ENCODE data around the gene DLG1. TPM values are rescaled to one million over a fixed set of nuclear protein-coding genes. Genes with fewer than 3 reads are reported as not detected.

Gene DLG1
- polyA plus RNA-seq, 4 donors: 77.6 to 89.6 (median 84.2) TPM

GRCh38 chr3:197186887-197187588 is 111.4 kb downstream of the DLG1 start:
- peak in 3 of 4 donors; percentile 14 to 45 (median 17) for DNase-seq (ENCODE audit: low read depth in 4 of 4, low spot score in 2 of 4)

GRCh38 chr3:197183582-197183981 is 114.8 kb downstream of the DLG1 start:
- DNase-seq (ENCODE audit: low read depth in 4 of 4, low spot score in 2 of 4): no peak

GRCh38 chr3:197181741-197182140 is 116.7 kb downstream of the DLG1 start:
- no peak for DNase-seq (ENCODE audit: low read depth in 4 of 4, low spot score in 2 of 4)

GRCh38 chr3:197178998-197179397 is 119.4 kb downstream of the DLG1 start:
- DNase-seq (ENCODE audit: low read depth in 4 of 4, low spot score in 2 of 4): no peak

- DNase-seq (ENCODE audit: low read depth in 4 of 4, low spot score in 2 of 4): no peak
Observed at GRCh38 chr3:197175503-197175902, 122.9 kb downstream of the DLG1 start.

- DNase-seq (ENCODE audit: low read depth in 4 of 4, low spot score in 2 of 4): no peak
Observed at GRCh38 chr3:197174927-197175326, 123.5 kb downstream of the DLG1 start.

- DNase-seq (ENCODE audit: low read depth in 4 of 4, low spot score in 2 of 4): no peak
Observed at GRCh38 chr3:197173620-197174019, 124.8 kb downstream of the DLG1 start.

- no peak for DNase-seq (ENCODE audit: low read depth in 4 of 4, low spot score in 2 of 4)
Observed at GRCh38 chr3:197171481-197172067, 126.8 kb downstream of the DLG1 start.

GRCh38 chr3:197169028-197169427 is 129.4 kb downstream of the DLG1 start:
- DNase-seq (ENCODE audit: low read depth in 4 of 4, low spot score in 2 of 4): no peak

- no peak for DNase-seq (ENCODE audit: low read depth in 4 of 4, low spot score in 2 of 4)
Observed at GRCh38 chr3:197168606-197169005, 129.8 kb downstream of the DLG1 start.

GRCh38 chr3:197168063-197168462 is 130.3 kb downstream of the DLG1 start:
- no peak for DNase-seq (ENCODE audit: low read depth in 4 of 4, low spot score in 2 of 4)

GRCh38 chr3:197167549-197167948 is 130.9 kb downstream of the DLG1 start:
- no peak for DNase-seq (ENCODE audit: low read depth in 4 of 4, low spot score in 2 of 4)

- DNase-seq (ENCODE audit: low read depth in 4 of 4, low spot score in 2 of 4): no peak
Observed at GRCh38 chr3:197165890-197166289, 132.5 kb downstream of the DLG1 start.

GRCh38 chr3:197155046-197155445 is 143.4 kb downstream of the DLG1 start:
- DNase-seq (ENCODE audit: low read depth in 4 of 4, low spot score in 2 of 4): no peak

- peak in 1 of 4 donors; percentile 14 for DNase-seq (ENCODE audit: low read depth in 4 of 4, low spot score in 2 of 4)
Observed at GRCh38 chr3:197151580-197151979, 146.8 kb downstream of the DLG1 start.

- no peak for DNase-seq (ENCODE audit: low read depth in 4 of 4, low spot score in 2 of 4)
Observed at GRCh38 chr3:197149528-197149927, 148.9 kb downstream of the DLG1 start.

- DNase-seq (ENCODE audit: low read depth in 4 of 4, low spot score in 2 of 4): no peak
Observed at GRCh38 chr3:197144188-197144587, 154.2 kb downstream of the DLG1 start.

- DNase-seq (ENCODE audit: low read depth in 4 of 4, low spot score in 2 of 4): no peak
Observed at GRCh38 chr3:197139586-197139985, 158.8 kb downstream of the DLG1 start.

GRCh38 chr3:197137751-197138150 is 160.7 kb downstream of the DLG1 start:
- no peak for DNase-seq (ENCODE audit: low read depth in 4 of 4, low spot score in 2 of 4)

- no peak for DNase-seq (ENCODE audit: low read depth in 4 of 4, low spot score in 2 of 4)
Observed at GRCh38 chr3:197136744-197137143, 161.7 kb downstream of the DLG1 start.

- DNase-seq (ENCODE audit: low read depth in 4 of 4, low spot score in 2 of 4): no peak
Observed at GRCh38 chr3:197135212-197135611, 163.2 kb downstream of the DLG1 start.

GRCh38 chr3:197132916-197133530 is 165.4 kb downstream of the DLG1 start:
- no peak for DNase-seq (ENCODE audit: low read depth in 4 of 4, low spot score in 2 of 4)
